Fibroblast of the aortic adventitia (primary cell): ENCODE results near the gene SLC41A1. TPM values are rescaled to one million over a fixed set of nuclear protein-coding genes. Genes with fewer than 3 reads are reported as not detected.

Experiments used
- DNase-seq: peaks from one replicate; pipeline ENCODE4 v3.0.0-alpha.2; 2010; ENCODE audit warnings: low read depth
- H3K4me3 ChIP-seq: 2 replicates; pipeline ENCODE4 v1.5.1; 2011; ENCODE audit warnings: low read depth, mild to moderate bottlenecking, control low read depth, low read length, moderate library complexity
- total RNA-seq: library from RNA; depleted of rRNA; stranded (reverse); fragments of >200 nt; gene quantifications from 2 replicates; pipeline ENCODE4 v1.2.3, GENCODE V29; 2012; ENCODE audit warnings: low replicate concordance
- TF ChIP-seq, protein P1 (sequence below): IDR thresholded peaks from 2 replicates; pipeline ENCODE4 v1.5.1; 2011; ENCODE audit warnings: mild to moderate bottlenecking, low read length, control low read depth, inconsistent platforms; ENCODE audit not compliant: insufficient read depth

The SLC41A1 gene
- total RNA-seq, 1 donor: 20.9 TPM

DNA sequence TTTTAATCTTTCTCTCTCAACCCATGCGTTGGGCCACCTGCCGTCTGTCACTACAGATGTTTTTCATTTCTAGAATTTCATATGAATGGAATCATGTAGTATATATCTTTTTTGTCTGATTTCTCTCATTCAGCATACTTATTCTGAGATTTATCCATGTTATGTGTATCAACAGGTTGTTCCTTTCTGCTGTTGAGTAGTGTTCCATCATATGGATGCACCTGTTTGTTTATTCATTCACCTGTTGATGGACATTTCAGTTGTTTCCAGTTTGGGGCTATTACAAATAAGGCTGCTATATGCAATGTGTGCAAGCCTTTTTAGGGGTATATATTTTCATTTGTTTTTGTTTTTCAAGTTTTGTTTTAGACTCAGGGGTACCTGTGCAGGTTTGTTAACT is 9.4 kb upstream of the SLC41A1 start:
- TF ChIP-seq, protein P1, sequence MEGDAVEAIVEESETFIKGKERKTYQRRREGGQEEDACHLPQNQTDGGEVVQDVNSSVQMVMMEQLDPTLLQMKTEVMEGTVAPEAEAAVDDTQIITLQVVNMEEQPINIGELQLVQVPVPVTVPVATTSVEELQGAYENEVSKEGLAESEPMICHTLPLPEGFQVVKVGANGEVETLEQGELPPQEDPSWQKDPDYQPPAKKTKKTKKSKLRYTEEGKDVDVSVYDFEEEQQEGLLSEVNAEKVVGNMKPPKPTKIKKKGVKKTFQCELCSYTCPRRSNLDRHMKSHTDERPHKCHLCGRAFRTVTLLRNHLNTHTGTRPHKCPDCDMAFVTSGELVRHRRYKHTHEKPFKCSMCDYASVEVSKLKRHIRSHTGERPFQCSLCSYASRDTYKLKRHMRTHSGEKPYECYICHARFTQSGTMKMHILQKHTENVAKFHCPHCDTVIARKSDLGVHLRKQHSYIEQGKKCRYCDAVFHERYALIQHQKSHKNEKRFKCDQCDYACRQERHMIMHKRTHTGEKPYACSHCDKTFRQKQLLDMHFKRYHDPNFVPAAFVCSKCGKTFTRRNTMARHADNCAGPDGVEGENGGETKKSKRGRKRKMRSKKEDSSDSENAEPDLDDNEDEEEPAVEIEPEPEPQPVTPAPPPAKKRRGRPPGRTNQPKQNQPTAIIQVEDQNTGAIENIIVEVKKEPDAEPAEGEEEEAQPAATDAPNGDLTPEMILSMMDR: no peak
- no peak overlapping the region for H3K4me3 ChIP-seq
- no peak for DNase-seq

DNA sequence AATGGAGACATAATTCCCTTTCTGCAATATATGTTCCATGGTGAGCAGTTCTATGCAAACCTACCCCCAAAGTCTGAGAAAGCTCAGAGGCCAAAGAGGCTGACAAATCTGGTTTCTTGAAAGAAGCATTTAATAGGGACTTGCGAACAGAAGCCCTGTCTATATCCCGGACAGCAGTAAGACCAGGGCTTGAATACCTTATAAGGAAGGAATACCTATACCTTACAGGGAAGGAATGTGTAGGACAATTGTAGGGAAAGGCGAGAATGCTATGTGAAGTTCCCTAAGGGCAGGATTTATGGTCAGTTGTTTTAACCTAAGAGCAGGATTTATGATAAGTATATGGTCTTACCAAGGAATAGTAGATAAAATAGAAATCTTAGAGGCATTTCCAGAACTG is 5.0 kb upstream of the SLC41A1 start:
- DNase-seq: no peak
- TF ChIP-seq, protein P1: no peak

GRCh38 chr1:205817364-205817763 is 4.4 kb upstream of the SLC41A1 start:
- H3K4me3 ChIP-seq: no peak overlapping the region
- no peak for DNase-seq
- TF ChIP-seq, protein P1: no peak

More for the DNA sequence above, 5.0 kb upstream of the SLC41A1 start:
- H3K4me3 ChIP-seq: no peak overlapping the region

DNA sequence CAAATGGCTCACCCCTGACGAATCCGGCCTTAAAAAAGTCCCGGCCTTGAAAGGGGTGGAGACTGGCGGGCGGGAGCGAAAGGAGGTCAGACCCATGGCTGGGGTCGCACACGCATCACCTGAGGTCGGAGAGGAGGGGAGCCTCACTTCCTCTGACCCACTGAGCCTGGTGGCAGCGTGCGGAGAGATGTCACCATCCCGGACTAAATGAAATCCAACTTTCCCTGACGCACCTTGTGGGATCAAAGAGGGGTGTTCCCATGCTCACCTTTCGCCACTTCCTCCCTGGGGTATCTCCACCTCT is 709 bp upstream of the SLC41A1 start:
- peak; percentile 64 for DNase-seq
- peak overlapping the region; percentile 83 for H3K4me3 ChIP-seq
- TF ChIP-seq, protein P1: no peak

- peak overlapping the region; percentile 83 for H3K4me3 ChIP-seq
- TF ChIP-seq, protein P1: no peak
- DNase-seq: peak; percentile 21
These were observed 624 bp downstream of the SLC41A1 start for GRCh38 chr1:205812271-205812877.

GRCh38 chr1:205811660-205812059 is 1.3 kb downstream of the SLC41A1 start:
- TF ChIP-seq, protein P1: no peak
- DNase-seq: peak; percentile 17
- H3K4me3 ChIP-seq: peak overlapping the region; percentile 83
